HG03045 (cell line): ENCODE results near the gene FGFR3.

ENCODE experiments used
- ATAC-seq: cut with Tn5 transposase; IDR thresholded peaks from one replicate; pipeline ENCODE4 v1.9.1; 2021; ENCODE audit warnings: mild to moderate bottlenecking, moderate library complexity; ENCODE audit not compliant: unreplicated experiment

The FGFR3 gene

GRCh38 chr4:1768367-1769034 lies 24.6 kb upstream of the FGFR3 start:
- no peak for ATAC-seq

DNA sequence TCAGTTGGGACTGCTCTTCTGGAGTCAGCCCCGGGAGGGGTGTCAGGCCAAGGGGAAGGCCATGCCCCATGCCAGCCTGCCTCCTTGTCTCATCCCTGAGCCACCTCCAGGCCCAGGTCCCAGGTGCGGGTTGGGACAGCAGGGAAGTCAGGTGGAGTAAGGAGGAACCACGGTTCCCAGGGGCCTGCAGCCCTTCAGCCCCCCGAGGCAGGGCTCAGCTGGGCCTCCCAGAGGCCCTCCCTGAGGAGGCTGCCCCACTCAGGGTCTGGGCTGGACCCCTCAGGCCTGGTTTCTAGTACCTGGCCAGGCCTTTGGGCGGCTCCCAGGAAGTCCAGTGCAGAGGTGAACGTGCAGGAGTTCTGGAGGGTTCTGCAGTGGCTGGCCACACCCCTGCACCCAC lies 23.4 kb upstream of the FGFR3 start:
- ATAC-seq: no peak

DNA sequence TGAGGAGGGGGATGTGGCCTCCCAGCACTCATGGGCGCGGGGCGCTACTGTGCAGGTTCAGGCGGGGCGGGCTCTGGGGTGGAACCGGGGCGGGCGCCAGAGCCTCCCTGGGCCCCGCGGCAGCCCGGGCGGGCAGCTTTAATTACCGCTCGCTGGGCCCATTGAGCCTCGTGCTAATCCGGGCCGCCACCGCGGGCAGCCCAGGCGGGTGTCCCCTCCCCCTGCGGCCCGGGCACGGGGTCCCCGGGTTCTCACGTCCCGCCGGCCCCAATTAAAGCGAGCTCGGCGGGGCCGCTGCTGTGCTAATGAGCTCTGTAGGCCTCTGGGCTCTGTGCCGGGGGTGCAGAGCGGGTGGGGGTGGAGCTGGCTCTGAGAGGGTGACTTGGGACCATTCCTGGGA lies 22.8 kb upstream of the FGFR3 start:
- no peak for ATAC-seq

GRCh38 chr4:1770791-1771231 lies 22.3 kb upstream of the FGFR3 start:
- ATAC-seq: no peak

- ATAC-seq: no peak
Measured at GRCh38 chr4:1771555-1772305, 21.4 kb upstream of the FGFR3 start.

- ATAC-seq: no peak
Measured at GRCh38 chr4:1772853-1773538, 20.1 kb upstream of the FGFR3 start.

- ATAC-seq: no peak
Measured at GRCh38 chr4:1773754-1774153, 19.3 kb upstream of the FGFR3 start.

DNA sequence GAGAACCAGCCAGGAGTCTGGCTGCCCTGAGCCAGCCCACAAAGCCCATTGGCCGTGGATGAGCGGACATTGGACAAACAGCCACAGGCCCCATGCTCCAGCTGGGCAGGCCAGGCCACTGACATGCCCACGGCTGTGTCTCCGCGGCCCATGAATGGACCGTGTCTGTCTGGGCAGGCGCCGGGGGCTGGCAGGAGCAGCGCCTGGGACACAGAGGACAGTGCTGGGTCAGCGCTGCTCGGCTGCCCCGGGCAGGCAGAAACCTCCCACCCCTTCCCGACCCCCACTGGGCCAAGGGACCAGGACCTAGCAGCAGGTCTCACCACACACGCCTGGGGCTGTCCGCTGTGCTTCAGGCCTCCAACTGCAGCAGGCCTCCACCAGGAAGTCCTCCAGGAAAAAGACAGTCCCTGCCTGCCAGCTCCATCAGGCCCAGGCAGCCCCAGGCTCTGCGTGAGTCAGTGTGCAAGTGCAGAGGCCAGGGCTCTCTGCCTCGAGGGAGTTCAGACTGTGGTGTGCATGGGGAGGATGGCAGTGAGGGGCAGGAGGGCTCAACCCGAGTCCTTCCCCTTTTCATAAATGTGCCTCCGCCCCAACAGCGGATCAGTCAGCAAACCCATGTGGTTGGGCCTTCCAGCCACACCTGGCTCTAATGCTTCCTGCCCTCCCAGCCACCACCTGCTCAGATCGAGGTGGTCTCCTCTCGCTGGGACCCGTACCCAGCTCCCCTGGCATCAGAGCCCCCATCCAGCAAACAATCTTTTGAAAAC lies 17.2 kb upstream of the FGFR3 start:
- no peak for ATAC-seq

DNA sequence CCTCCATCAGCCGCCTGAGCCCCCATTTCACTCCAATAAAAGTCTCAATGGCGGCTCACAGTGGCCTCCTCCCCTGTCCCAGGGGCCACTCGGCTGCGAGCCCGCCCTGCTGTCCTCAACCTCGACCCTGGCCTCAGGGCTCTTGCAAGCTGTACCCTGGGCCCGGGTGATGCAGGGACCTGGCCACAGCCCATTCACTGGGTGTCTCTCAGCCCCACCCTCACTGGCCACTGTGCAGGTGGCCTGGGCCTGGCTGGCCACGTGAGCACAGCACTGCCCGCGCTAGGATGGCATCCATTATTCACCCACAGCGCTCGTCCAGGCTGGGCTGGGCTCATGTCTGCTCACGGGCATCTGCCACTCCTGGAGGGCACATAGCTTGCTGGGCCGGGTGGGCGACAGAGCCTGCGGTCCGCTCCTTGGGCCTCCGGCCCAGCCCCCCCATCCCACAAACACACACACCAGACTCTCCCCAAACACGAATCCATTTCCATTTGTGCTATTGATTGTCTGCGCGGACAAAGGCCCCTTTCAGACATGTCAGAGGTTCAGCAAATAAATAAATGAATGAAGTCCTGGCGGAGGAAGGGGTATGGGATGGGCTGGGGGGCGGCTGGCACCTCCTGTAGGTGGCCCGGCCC lies 16.5 kb upstream of the FGFR3 start:
- ATAC-seq: no peak

DNA sequence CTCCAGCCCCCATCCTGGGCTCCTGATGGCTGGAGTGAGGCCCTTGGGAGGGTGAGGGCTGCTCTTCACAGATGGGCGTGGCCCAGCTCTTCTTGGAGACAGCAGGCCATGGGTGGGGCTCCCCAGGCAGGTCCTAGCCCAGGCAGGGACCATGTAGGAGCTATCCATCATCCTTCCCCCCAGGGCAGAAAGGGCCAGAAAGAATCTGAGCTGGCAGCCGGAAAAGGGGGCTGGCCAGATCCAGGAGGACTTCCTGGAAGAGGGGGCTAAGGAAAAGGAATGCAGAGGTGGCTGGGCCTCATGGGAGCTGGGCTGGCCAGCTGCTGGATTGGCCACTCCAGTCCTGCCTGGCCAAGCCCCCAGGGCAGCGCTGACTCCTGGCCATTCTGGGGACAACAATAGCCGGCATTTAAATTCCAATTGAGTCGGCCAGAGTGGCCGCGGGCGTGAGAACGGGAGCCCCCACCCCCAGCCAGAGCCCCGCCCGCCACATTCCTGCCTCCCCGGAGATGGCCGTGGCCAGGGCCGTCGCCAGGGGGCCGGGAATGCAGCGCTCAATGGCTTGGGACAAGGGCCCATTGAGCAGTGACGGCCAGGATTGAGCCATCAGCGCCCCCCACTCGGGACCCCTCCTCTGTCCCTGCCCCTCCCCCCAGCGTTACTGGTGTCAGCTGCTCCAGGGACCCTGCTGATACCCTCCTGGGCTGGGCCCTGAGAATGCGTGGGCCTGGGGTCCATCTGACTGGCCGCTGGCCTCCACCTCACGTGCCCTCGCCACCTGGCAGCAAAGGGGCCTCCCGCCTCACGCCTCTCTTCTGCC lies 15.1 kb upstream of the FGFR3 start:
- ATAC-seq: no peak

GRCh38 chr4:1778642-1779392 lies 14.3 kb upstream of the FGFR3 start:
- no peak for ATAC-seq

GRCh38 chr4:1779588-1780382 lies 13.3 kb upstream of the FGFR3 start:
- ATAC-seq: no peak

DNA sequence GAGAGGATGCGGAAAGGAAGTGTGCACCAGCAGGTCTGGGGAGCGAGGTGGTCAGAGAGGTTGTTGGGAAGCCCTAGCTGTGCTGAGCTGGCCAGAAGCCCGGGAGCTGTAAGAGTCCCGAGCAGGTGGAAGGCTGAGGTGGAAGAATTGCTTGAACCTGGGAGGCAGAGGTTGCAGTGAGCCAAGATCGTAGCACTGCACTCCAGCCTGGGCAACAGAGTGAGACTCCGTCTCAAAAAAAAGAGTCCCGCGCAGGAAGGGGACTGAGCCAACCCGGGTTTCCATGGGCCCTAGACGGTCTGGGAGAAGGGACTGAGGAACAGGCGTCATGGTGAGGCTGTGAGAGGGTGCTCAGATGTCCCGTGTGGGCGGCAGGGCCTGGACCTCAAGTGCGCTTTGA lies 12.7 kb upstream of the FGFR3 start:
- no peak for ATAC-seq

- no peak for ATAC-seq
Measured at GRCh38 chr4:1783015-1783414, 10.1 kb upstream of the FGFR3 start.

DNA sequence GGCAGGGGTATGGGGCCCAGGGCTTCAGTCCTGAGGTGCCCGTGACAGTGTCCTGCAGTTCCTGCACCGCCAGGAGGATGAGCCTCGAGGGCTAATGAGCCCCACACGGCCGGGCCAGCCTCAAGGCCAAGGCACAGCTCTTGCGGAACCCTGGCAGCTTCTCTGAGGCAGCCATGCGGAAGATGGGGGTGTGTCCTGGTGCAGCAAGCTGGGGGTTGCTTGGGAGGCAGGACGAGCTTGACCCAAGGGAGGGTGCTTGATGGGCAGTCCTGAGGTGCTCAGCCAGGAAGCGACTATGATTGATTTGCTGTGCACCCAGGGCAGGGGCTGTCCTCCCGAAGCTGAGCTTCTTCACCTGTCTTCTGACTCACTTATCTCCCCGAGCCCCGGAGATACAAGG lies 9.1 kb upstream of the FGFR3 start:
- ATAC-seq: no peak

- no peak for ATAC-seq
Measured at GRCh38 chr4:1784395-1784788, 8.7 kb upstream of the FGFR3 start.

- ATAC-seq: no peak
Measured at GRCh38 chr4:1784789-1785591, 8.1 kb upstream of the FGFR3 start.

- ATAC-seq: no peak
Measured at GRCh38 chr4:1785592-1785991, 7.5 kb upstream of the FGFR3 start.
